Left lung (tissue), 10 donors: Measurements from ENCODE around the gene CMSS1. TPM values are rescaled to one million over a fixed set of nuclear protein-coding genes. Genes with fewer than 3 reads are reported as not detected.

Experiments used
- ATAC-seq: fragments of 200-7000 bp; cut with Tn5 transposase; one replicate; pipeline ENCODE4 v1.9.1; 2020; ENCODE audit warnings: moderate library complexity
- DNase-seq, 4 donors: peaks; one replicate each; pipeline ENCODE4 v3.0.0-alpha.2; 2013 to 2020
- H3K27ac ChIP-seq, 2 donors: fragments of 200-600 bp; sonication (generic) in 1 of 2; one replicate each; pipeline versions ENCODE4 v1.5.0 to v1.8.0; 2020 to 2021
- H3K27me3 ChIP-seq, 2 donors: fragments of 200-600 bp; sonication (generic) in 1 of 2; one replicate each; pipeline versions ENCODE4 v1.5.0 to v1.8.0; 2020 to 2021
- H3K36me3 ChIP-seq, 2 donors: fragments of 200-600 bp; sonication (generic) in 1 of 2; one replicate each; pipeline versions ENCODE4 v1.5.0 to v1.8.0; 2020 to 2021
- H3K4me1 ChIP-seq, 2 donors: fragments of 200-600 bp; one replicate each; pipeline ENCODE4 v1.8.0; 2021
- H3K4me3 ChIP-seq, 2 donors: fragments of 200-600 bp; sonication (generic) in 1 of 2; one replicate each; pipeline versions ENCODE4 v1.5.0 to v1.8.0; 2020 to 2021; ENCODE audit warnings: mild to moderate bottlenecking in 1 of 2
- H3K9me3 ChIP-seq, 2 donors: fragments of 200-600 bp; sonication (generic) in 1 of 2; one replicate each; pipeline versions ENCODE4 v1.5.0 to v1.8.0; 2020 to 2021
- CTCF ChIP-seq, 2 donors: fragments of 200-600 bp; sonication (generic) in 1 of 2; IDR thresholded peaks; one replicate each; pipeline versions ENCODE4 v1.5.0 to v1.8.0; 2021; ENCODE audit warnings: antibody characterized with exemption in 2 of 2
- intact Hi-C, 2 donors: fragments of 100-400 bp; cut with DNase I; formaldehyde crosslinking; loops; one replicate each; pipeline versions ENCODE4 v1.11.2 to v1.14.2; 2022
- polyA plus RNA-seq, 6 donors: library from polyadenylated mRNA; unstranded; fragments of 120-200 nt; gene quantifications; one replicate each; pipeline ENCODE4 v1.2.1, GENCODE V29; 2013; ENCODE audit not compliant: insufficient read length in 6 of 6
- total RNA-seq, 2 donors: library from RNA; stranded (reverse); fragmentation: NEBNext Ultra II Directional; extraction: Animal tissue kit (Norgen Biotek cat#: 25700); gene quantifications; one replicate each; pipeline ENCODE4 v1.2.1, GENCODE V29; 2021
- donor health status: DM: no; HTN: yes; CAD: no.
- donor health status: DM: no; HTN: no; CAD: no.

CMSS1 gene
- total and polyA plus RNA-seq, 8 donors: 13.4 to 51.0 (median 41.8) TPM

- peaks cover 0 to 30% of the 10 kb centered on the region in 2 donors for H3K4me1 ChIP-seq
- H3K27ac ChIP-seq: no peak overlapping the region
- DNase-seq (no peak), ATAC-seq (no peak)
- H3K36me3 ChIP-seq: no peaks in the 10 kb centered on the region
- H3K27me3 ChIP-seq: no peaks in the 10 kb centered on the region
- intact Hi-C loops: no loop called here
- TF ChIP-seq CTCF (IDR thresholded peaks at IDR 0.05): no peak
- no peak overlapping the region for H3K4me3 ChIP-seq
- no peaks in the 10 kb centered on the region for H3K9me3 ChIP-seq
These were observed 245.0 kb downstream of the CMSS1 start for GRCh38 chr3:100062665-100063064.

GRCh38 chr3:100063929-100064461 is 246.3 kb downstream of the CMSS1 start:
- Histone ChIP-seq H3K4me3 (no peak overlapping the region), H3K4me1 (peaks cover 1 to 34% of the 10 kb centered on the region in 2 donors), H3K27ac (peak overlapping the region; percentile 48 to 70), H3K9me3 (no peaks in the 10 kb centered on the region), H3K36me3 (no peaks in the 10 kb centered on the region), H3K27me3 (no peaks in the 10 kb centered on the region)
- ATAC-seq (peak; percentile 32), DNase-seq (peak in 1 of 4 donors; percentile 22)
- intact Hi-C loops: no loop called here
- TF ChIP-seq CTCF (IDR thresholded peaks at IDR 0.05): no peak

GRCh38 chr3:100067589-100067988 is 249.9 kb downstream of the CMSS1 start:
- Histone ChIP-seq H3K4me1 (peaks cover 7 to 40% of the 10 kb centered on the region in 2 donors), H3K4me3 (no peak overlapping the region), H3K36me3 (no peaks in the 10 kb centered on the region), H3K9me3 (no peaks in the 10 kb centered on the region), H3K27me3 (no peaks in the 10 kb centered on the region), H3K27ac (no peak overlapping the region)
- intact Hi-C loops: loop anchor here in 1 of 2 donors (5.0 kb wide), 1 partner anchor 190 kb away; no protein-coding TSS in a partner anchor
- ATAC-seq (no peak), DNase-seq (no peak)
- no peak for TF ChIP-seq CTCF (IDR thresholded peaks at IDR 0.05)

- no peaks in the 10 kb centered on the region for H3K9me3 ChIP-seq
- H3K27me3 ChIP-seq: no peaks in the 10 kb centered on the region
- intact Hi-C loops: loop anchor here in 1 of 2 donors (5.0 kb wide), 1 partner anchor 188 kb away; no protein-coding TSS in a partner anchor
- H3K4me3 ChIP-seq: no peak overlapping the region
- DNase-seq (peak in 3 of 4 donors; percentile 78 to 87 (median 84)), ATAC-seq (peak; percentile 97)
- TF ChIP-seq CTCF (IDR thresholded peaks at IDR 0.05): peak; percentile 78 to 80
- H3K27ac ChIP-seq: peak overlapping the region; percentile 14 to 67
- H3K4me1 ChIP-seq: peaks cover 7 to 44% of the 10 kb centered on the region in 2 donors
- H3K36me3 ChIP-seq: no peaks in the 10 kb centered on the region
These were observed 251.2 kb downstream of the CMSS1 start for GRCh38 chr3:100068826-100069225.

GRCh38 chr3:100069472-100069871 is 251.8 kb downstream of the CMSS1 start:
- Histone ChIP-seq H3K27ac (peak overlapping the region; percentile 14 to 67), H3K4me3 (no peak overlapping the region), H3K36me3 (no peaks in the 10 kb centered on the region), H3K27me3 (no peaks in the 10 kb centered on the region), H3K9me3 (no peaks in the 10 kb centered on the region), H3K4me1 (peaks cover 7 to 44% of the 10 kb centered on the region in 2 donors)
- no peak for TF ChIP-seq CTCF (IDR thresholded peaks at IDR 0.05)
- intact Hi-C loops: loop anchor here in 1 of 2 donors (5.0 kb wide), 1 partner anchor 188 kb away; no protein-coding TSS in a partner anchor
- DNase-seq (no peak), ATAC-seq (no peak)
